AG04450 (cell line): ENCODE measurements around the gene TMEM184A. TPM values are rescaled to one million over a fixed set of nuclear protein-coding genes. Genes with fewer than 3 reads are reported as not detected.

Experiments used
- CTCF ChIA-PET: fragments of 300-600, 350-600 bp; formaldehyde crosslinking; extraction: SDS; loops from one replicate; lab custom pipeline; 2022; ENCODE audit warnings: antibody characterized with exemption, inconsistent platforms; lab: Charles Lee
- POLR2A ChIA-PET: fragments of 350-600 bp; formaldehyde crosslinking; extraction: SDS; loops from one replicate; lab custom pipeline; 2021; ENCODE audit warnings: antibody characterized with exemption, inconsistent platforms; lab: Yijun Ruan, JAX
- DNase-seq: peaks from one replicate; pipeline ENCODE4 v3.0.0-alpha.2; 2011; ENCODE audit warnings: low read depth, low spot score
- H3K27ac ChIP-seq: one replicate; pipeline ENCODE4 v1.5.1; 2012; ENCODE audit warnings: low read depth, low read length, control low read depth
- H3K27me3 ChIP-seq: one replicate; pipeline ENCODE4 v1.6.0; 2012; ENCODE audit warnings: low read length; ENCODE audit not compliant: control insufficient read depth, insufficient read depth
- H3K4me3 ChIP-seq: 2 replicates; pipeline ENCODE4 v1.5.1; 2011; ENCODE audit warnings: mild to moderate bottlenecking, low read depth, low read length, control low read depth
- H3K9me3 ChIP-seq: 2 replicates; pipeline ENCODE4 v1.5.1; 2012; ENCODE audit warnings: low read length; ENCODE audit not compliant: control insufficient read depth, insufficient read depth
- CTCF ChIP-seq: IDR thresholded peaks from 2 replicates; pipeline ENCODE4 v1.5.1; 2011; ENCODE audit warnings: low read depth, low read length, control low read depth, inconsistent platforms
- polyA plus RNA-seq: library from polyadenylated mRNA; depleted of rRNA; stranded (reverse); fragments of >200 nt; gene quantifications from 2 replicates; pipeline ENCODE4 v1.2.3, GENCODE V29; 2011

Gene TMEM184A
- polyA plus RNA-seq, 1 experiment = 0.56 TPM

- Histone ChIP-seq H3K4me3 (peak overlapping the region; percentile 20; the same call in 1 of the 2 replicates), H3K27ac (peak overlapping the region; percentile 98), H3K9me3 (no peaks in the 10 kb centered on the region; the same call in 1 of the 2 replicates), H3K27me3 (no peaks in the 10 kb centered on the region)
- ChIA-PET CTCF (no interaction called here), POLR2A (interaction anchor here (1.3 kb wide), 1 partner anchor 21 kb away, joined by 4 read pairs; no protein-coding TSS in a partner anchor)
- DNase-seq = no peak
- TF ChIP-seq CTCF = no peak
These were observed 21.5 kb downstream of the TMEM184A start for GRCh38 chr7:1534330-1535099.

GRCh38 chr7:1533547-1534329 is 22.3 kb downstream of the TMEM184A start:
- Histone ChIP-seq H3K27me3 (no peaks in the 10 kb centered on the region), H3K4me3 (peak overlapping the region; percentile 74), H3K9me3 (no peaks in the 10 kb centered on the region; the same call in 1 of the 2 replicates), H3K27ac (peak overlapping the region; percentile 98)
- no peak for TF ChIP-seq CTCF
- ChIA-PET CTCF (no interaction called here), POLR2A (interaction anchor here (1.3 kb wide), 1 partner anchor 22 kb away, joined by 4 read pairs; no protein-coding TSS in a partner anchor)
- peak; percentile 56 for DNase-seq

- TF ChIP-seq CTCF = no peak
- DNase-seq = no peak
- H3K27ac ChIP-seq = peak overlapping the region; percentile 98
- CTCF ChIA-PET = no interaction called here
- no peaks in the 10 kb centered on the region; the same call in 1 of the 2 replicates for H3K9me3 ChIP-seq
- POLR2A ChIA-PET = interaction anchor here (0.6 to 1.3 kb wide), 2 partner anchors 22 to 28 kb away, joined by 4 to 5 read pairs; no protein-coding TSS in a partner anchor
- peak overlapping the region; percentile 74 for H3K4me3 ChIP-seq
- no peaks in the 10 kb centered on the region for H3K27me3 ChIP-seq
These were observed 22.8 kb downstream of the TMEM184A start for GRCh38 chr7:1533255-1533546.

GRCh38 chr7:1532456-1533254 is 23.4 kb downstream of the TMEM184A start:
- POLR2A ChIA-PET = interaction anchor here (0.6 to 1.6 kb wide), 3 partner anchors 23 to 27 kb away, joined by 4 to 6 read pairs (median 5); no protein-coding TSS in a partner anchor
- peak; percentile 77 for DNase-seq
- Histone ChIP-seq H3K4me3 (peak overlapping the region; percentile 74), H3K27me3 (no peaks in the 10 kb centered on the region), H3K27ac (peak overlapping the region; percentile 98), H3K9me3 (no peaks in the 10 kb centered on the region; the same call in 1 of the 2 replicates)
- CTCF ChIA-PET = no interaction called here
- TF ChIP-seq CTCF = no peak
